ENCODE measurements around the gene ZNF99. TPM values are rescaled to one million over a fixed set of nuclear protein-coding genes. Genes with fewer than 3 reads are reported as not detected.
"Not testable (repeated sequence)": the region's sequence is repeated elsewhere in the genome, so short reads cannot be mapped to it uniquely, and the experiment has no call there.

Gene ZNF99
- total RNA-seq, 6 donors from 2014 or later = 0.03 to 0.30 TPM; not detected in 4

- DNase-seq (peak in 1 of 2 donors; percentile 81), ATAC-seq (ENCODE audit: low FRiP score in 2 of 2) (peak in 1 of 2 donors; percentile 24)
- no peaks in the 10 kb centered on the region for H3K36me3 ChIP-seq
- H3K27me3 ChIP-seq = peaks cover 0 to 8% (median 0%) of the 10 kb centered on the region in 4 donors
- WGBS, 2 donors = 15 to 20% methylated on average over 20 to 39 of the region's 72 CpGs
- no peak overlapping the region for H3K27ac ChIP-seq
- no peak for TF ChIP-seq CTCF (IDR thresholded peaks at IDR 0.05)
- no peak for TF ChIP-seq POLR2AphosphoS5 (IDR thresholded peaks at IDR 0.05)
- TF ChIP-seq POLR2A (IDR thresholded peaks at IDR 0.05) = no peak
- TF ChIP-seq EP300 (IDR thresholded peaks at IDR 0.05) = no peak
- H3K9me3 ChIP-seq = peaks cover 0 to 18% (median 13%) of the 10 kb centered on the region in 4 donors
- H3K4me3 ChIP-seq = no peak overlapping the region
- H3K4me1 ChIP-seq = no peaks in the 10 kb centered on the region
These were observed 23.3 kb upstream of the ZNF99 start for GRCh38 chr19:22807061-22807835.

- TF ChIP-seq EP300 (IDR thresholded peaks at IDR 0.05) = no peak
- no peak for TF ChIP-seq CTCF (IDR thresholded peaks at IDR 0.05)
- no peak for TF ChIP-seq POLR2AphosphoS5 (IDR thresholded peaks at IDR 0.05)
- TF ChIP-seq POLR2A (IDR thresholded peaks at IDR 0.05) = no peak
- no peak for ATAC-seq (ENCODE audit: low FRiP score in 2 of 2)
- Histone ChIP-seq H3K4me3 (no peak overlapping the region), H3K27ac (no peak overlapping the region), H3K4me1 (no peaks in the 10 kb centered on the region), H3K9me3 (peaks cover 0 to 23% (median 15%) of the 10 kb centered on the region in 4 donors), H3K27me3 (peaks cover 0 to 8% (median 0%) of the 10 kb centered on the region in 4 donors), H3K36me3 (no peaks in the 10 kb centered on the region)
- peak in 1 of 2 donors; percentile 39 for DNase-seq
- WGBS, 2 donors = 29 to 59% methylated on average over 4 to 11 of the region's 11 CpGs
These were observed 22.5 kb upstream of the ZNF99 start for GRCh38 chr19:22806418-22806817.

DNA sequence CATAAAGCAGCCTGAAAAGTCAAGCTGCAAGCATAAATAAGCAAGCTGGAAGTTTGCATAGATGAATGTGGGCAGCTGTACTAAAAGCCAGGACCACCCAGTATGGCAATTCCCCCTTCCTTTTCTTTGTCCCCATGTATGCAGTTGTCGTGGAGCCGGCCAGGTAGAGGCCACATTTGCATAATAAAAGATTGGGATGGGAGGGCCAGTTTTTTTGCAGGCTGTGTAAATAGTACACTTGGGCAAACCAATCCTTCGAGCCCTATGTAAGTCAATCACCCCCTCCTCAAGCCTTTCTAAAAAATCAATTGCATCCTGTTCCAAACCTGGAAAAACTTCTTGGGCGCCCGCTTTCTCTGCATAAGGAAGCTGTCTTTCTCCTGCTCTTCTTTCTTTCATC is 13.1 kb upstream of the ZNF99 start:
- no peaks in the 10 kb centered on the region for H3K27me3 ChIP-seq
- no peaks in the 10 kb centered on the region for H3K4me1 ChIP-seq
- H3K27ac ChIP-seq = no peak overlapping the region
- peaks cover 0 to 40% (median 8%) of the 10 kb centered on the region in 4 donors for H3K9me3 ChIP-seq
- H3K4me3 ChIP-seq = no peak overlapping the region
- no peak for TF ChIP-seq POLR2AphosphoS5 (IDR thresholded peaks at IDR 0.05)
- no peak for TF ChIP-seq EP300 (IDR thresholded peaks at IDR 0.05)
- TF ChIP-seq POLR2A (IDR thresholded peaks at IDR 0.05) = no peak
- no peak for TF ChIP-seq CTCF (IDR thresholded peaks at IDR 0.05)
- WGBS, 2 donors = 48 to 51% methylated on average over 5 of the region's 5 CpGs
- no peaks in the 10 kb centered on the region for H3K36me3 ChIP-seq
- ATAC-seq (ENCODE audit: low FRiP score in 2 of 2) (no peak), DNase-seq (no peak)

- not testable (repeated sequence) for H3K27me3 ChIP-seq; ATAC-seq (ENCODE audit: low FRiP score in 2 of 2); H3K4me1 ChIP-seq; DNase-seq; H3K4me3 ChIP-seq; H3K27ac ChIP-seq; H3K36me3 ChIP-seq
- WGBS, 2 donors = 88 to 97% methylated on average over 4 of the region's 4 CpGs
- H3K9me3 ChIP-seq = peaks cover 0 to 30% (median 5%) of the 10 kb centered on the region in 4 donors
These were observed 8.9 kb upstream of the ZNF99 start for GRCh38 chr19:22792863-22793262.

GRCh38 chr19:22735911-22736645 is 47.9 kb downstream of the ZNF99 start:
- TF ChIP-seq CTCF (IDR thresholded peaks at IDR 0.05) (no peak), POLR2A (IDR thresholded peaks at IDR 0.05) (no peak), POLR2AphosphoS5 (IDR thresholded peaks at IDR 0.05) (no peak), EP300 (IDR thresholded peaks at IDR 0.05) (no peak)
- no peak for DNase-seq
- H3K27me3 ChIP-seq = no peaks in the 10 kb centered on the region
- no peak overlapping the region for H3K27ac ChIP-seq
- WGBS, 2 donors = 76 to 83% methylated on average over 4 of the region's 4 CpGs
- ATAC-seq (ENCODE audit: low FRiP score in 2 of 2) = no peak
- peaks cover 0 to 46% (median 10%) of the 10 kb centered on the region in 4 donors for H3K9me3 ChIP-seq
- H3K4me1 ChIP-seq = no peaks in the 10 kb centered on the region
- no peak overlapping the region for H3K4me3 ChIP-seq
- H3K36me3 ChIP-seq = no peaks in the 10 kb centered on the region
